WTC11 (cell line): ENCODE results near the gene PDRG1. TPM values are rescaled to one million over a fixed set of nuclear protein-coding genes. Genes with fewer than 3 reads are reported as not detected.

Experiments used
- ATAC-seq: fragments of 200-7000 bp; cut with Tn5 transposase; 2 replicates; pipeline ENCODE4 v1.10.0; 2021; ENCODE audit warnings: mild to moderate bottlenecking, moderate library complexity
- CTCF ChIA-PET: fragments of 300-600 bp; sonication (Branson Sonifier 250); formaldehyde crosslinking; loops from one replicate; lab custom pipeline; 2021; ENCODE audit warnings: antibody characterized with exemption; lab: Charles Lee
- POLR2A ChIA-PET: fragments of 350-600 bp; sonication (Branson Sonifier 250); formaldehyde crosslinking; loops from one replicate; lab custom pipeline; 2021; ENCODE audit warnings: antibody characterized with exemption; lab: Charles Lee
- DNase-seq: peaks from one replicate; pipeline ENCODE4 v3.0.0; 2021; ENCODE audit warnings: low spot score
- H3K27ac Mint-ChIP-seq: 2 replicates; pipeline ENCODE4 v1.8.0; 2021; ENCODE audit warnings: mixed read lengths
- H3K27me3 Mint-ChIP-seq: 2 replicates; pipeline ENCODE4 v1.8.0; 2021; ENCODE audit warnings: low read depth, mild to moderate bottlenecking, moderate library complexity, mixed read lengths
- H3K36me3 Mint-ChIP-seq: 2 replicates; pipeline ENCODE4 v1.8.0; 2021; ENCODE audit warnings: mixed read lengths
- H3K4me1 Mint-ChIP-seq: 2 replicates; pipeline ENCODE4 v1.8.0; 2022; ENCODE audit warnings: mixed read lengths
- H3K4me3 Mint-ChIP-seq: 2 replicates; pipeline ENCODE4 v1.8.0; 2021; ENCODE audit warnings: mild to moderate bottlenecking, moderate library complexity, mixed read lengths
- H3K9me3 Mint-ChIP-seq: 2 replicates; pipeline ENCODE4 v1.8.0; 2021; ENCODE audit warnings: mixed read lengths
- ARID4B ChIP-seq: sonication (generic); formaldehyde crosslinking; IDR thresholded peaks from 2 replicates; pipeline ENCODE4 v1.8.0; 2023; ENCODE audit warnings: missing genetic modification reagents, mild to moderate bottlenecking, borderline replicate concordance
- CBFB ChIP-seq: sonication (generic); formaldehyde crosslinking; IDR thresholded peaks from 2 replicates; pipeline ENCODE4 v1.8.1; 2022; ENCODE audit warnings: mild to moderate bottlenecking, low read depth, missing genetic modification reagents
- EMX1 ChIP-seq: fragments of 250-450 bp; sonication (Bioruptor Pico); IDR thresholded peaks from 2 replicates; pipeline ENCODE4 v1.8.0; 2021; ENCODE audit warnings: mild to moderate bottlenecking
- GABPB1 ChIP-seq: sonication (generic); formaldehyde crosslinking; IDR thresholded peaks from 2 replicates; pipeline ENCODE4 v1.8.1; 2023; ENCODE audit warnings: mild to moderate bottlenecking, missing genetic modification reagents
- RELA ChIP-seq: sonication (generic); formaldehyde crosslinking; IDR thresholded peaks from 2 replicates; pipeline ENCODE4 v1.8.1; 2022; ENCODE audit warnings: missing genetic modification reagents, mild to moderate bottlenecking, borderline replicate concordance
- SMAD3 ChIP-seq: sonication (generic); formaldehyde crosslinking; IDR thresholded peaks from 2 replicates; pipeline ENCODE4 v1.8.0; 2022; ENCODE audit warnings: missing genetic modification reagents, mild to moderate bottlenecking, borderline replicate concordance
- ZNF219 ChIP-seq: sonication (generic); formaldehyde crosslinking; IDR thresholded peaks from 2 replicates; pipeline ENCODE4 v1.8.0; 2023; ENCODE audit warnings: missing genetic modification reagents, mild to moderate bottlenecking, borderline replicate concordance
- ZNF232 ChIP-seq: sonication (generic); formaldehyde crosslinking; IDR thresholded peaks from 2 replicates; pipeline ENCODE4 v1.8.0; 2022; ENCODE audit warnings: mild to moderate bottlenecking, missing genetic modification reagents
- ZNF263 ChIP-seq: sonication (generic); formaldehyde crosslinking; IDR thresholded peaks from 2 replicates; pipeline ENCODE4 v1.8.1; 2022; ENCODE audit warnings: low read depth, mild to moderate bottlenecking, moderate library complexity, missing genetic modification reagents
- ZNF416 ChIP-seq: fragments of 250-450 bp; sonication (Bioruptor Pico); IDR thresholded peaks from 2 replicates; pipeline ENCODE4 v1.9.0; 2021; ENCODE audit warnings: mild to moderate bottlenecking, inconsistent platforms
- total RNA-seq: library from RNA; stranded (reverse); gene quantifications from 3 replicates; pipeline ENCODE4 v1.2.3, GENCODE V29; 2021
- TF ChIP-seq, protein P1 (sequence below): sonication (generic); formaldehyde crosslinking; conservative IDR thresholded peaks from 2 replicates; pipeline ENCODE4 v1.8.1; 2023; ENCODE audit warnings: mild to moderate bottlenecking, low read depth, missing genetic modification reagents, moderate library complexity
- TF ChIP-seq, protein P2 (sequence below): fragments of 250-450 bp; sonication (Bioruptor Pico); IDR thresholded peaks from 2 replicates; pipeline ENCODE4 v1.9.0; 2021; ENCODE audit warnings: mild to moderate bottlenecking
- TF ChIP-seq, protein P3 (sequence below): sonication (generic); formaldehyde crosslinking; IDR thresholded peaks from 2 replicates; pipeline ENCODE4 v1.8.1; 2023; ENCODE audit warnings: mild to moderate bottlenecking, missing genetic modification reagents, moderate library complexity

Gene PDRG1
- total RNA-seq, 1 experiment from 2014 or later, result 16.0 TPM

- TF ChIP-seq EMX1 (no peak), ZNF263 (CRISPR knock-in tag) (no peak), ZNF219 (CRISPR knock-in tag) (no peak)
- TF ChIP-seq, protein P1, sequence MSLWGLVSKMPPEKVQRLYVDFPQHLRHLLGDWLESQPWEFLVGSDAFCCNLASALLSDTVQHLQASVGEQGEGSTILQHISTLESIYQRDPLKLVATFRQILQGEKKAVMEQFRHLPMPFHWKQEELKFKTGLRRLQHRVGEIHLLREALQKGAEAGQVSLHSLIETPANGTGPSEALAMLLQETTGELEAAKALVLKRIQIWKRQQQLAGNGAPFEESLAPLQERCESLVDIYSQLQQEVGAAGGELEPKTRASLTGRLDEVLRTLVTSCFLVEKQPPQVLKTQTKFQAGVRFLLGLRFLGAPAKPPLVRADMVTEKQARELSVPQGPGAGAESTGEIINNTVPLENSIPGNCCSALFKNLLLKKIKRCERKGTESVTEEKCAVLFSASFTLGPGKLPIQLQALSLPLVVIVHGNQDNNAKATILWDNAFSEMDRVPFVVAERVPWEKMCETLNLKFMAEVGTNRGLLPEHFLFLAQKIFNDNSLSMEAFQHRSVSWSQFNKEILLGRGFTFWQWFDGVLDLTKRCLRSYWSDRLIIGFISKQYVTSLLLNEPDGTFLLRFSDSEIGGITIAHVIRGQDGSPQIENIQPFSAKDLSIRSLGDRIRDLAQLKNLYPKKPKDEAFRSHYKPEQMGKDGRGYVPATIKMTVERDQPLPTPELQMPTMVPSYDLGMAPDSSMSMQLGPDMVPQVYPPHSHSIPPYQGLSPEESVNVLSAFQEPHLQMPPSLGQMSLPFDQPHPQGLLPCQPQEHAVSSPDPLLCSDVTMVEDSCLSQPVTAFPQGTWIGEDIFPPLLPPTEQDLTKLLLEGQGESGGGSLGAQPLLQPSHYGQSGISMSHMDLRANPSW (CRISPR knock-in tag), result no peak
These were observed 36.2 kb downstream of the PDRG1 start (continued) for GRCh38 chr20:31915491-31916280.

GRCh38 chr20:31914170-31914569 is 37.7 kb downstream of the PDRG1 start:
- H3K27ac Mint-ChIP-seq, result no peak overlapping the region

More at GRCh38 chr20:31914170-31914569, 37.7 kb downstream of the PDRG1 start:
- peaks cover 11% of the 10 kb centered on the region for H3K9me3 Mint-ChIP-seq
- ChIA-PET POLR2A (no interaction called here), CTCF (interaction anchor here (0.7 to 1.6 kb wide), 5 partner anchors 21 to 67 kb away, joined by 3 to 7 read pairs (median 4); partner anchors contain the start of gene PDRG1)
- H3K4me3 Mint-ChIP-seq, result no peak overlapping the region
- TF ChIP-seq GABPB1 (CRISPR knock-in tag) (no peak), SMAD3 (CRISPR knock-in tag) (no peak), ZNF416 (no peak), RELA (no peak), ARID4B (CRISPR knock-in tag) (no peak), CBFB (no peak), ZNF232 (no peak), ZNF219 (CRISPR knock-in tag) (no peak)
- TF ChIP-seq, protein P2, sequence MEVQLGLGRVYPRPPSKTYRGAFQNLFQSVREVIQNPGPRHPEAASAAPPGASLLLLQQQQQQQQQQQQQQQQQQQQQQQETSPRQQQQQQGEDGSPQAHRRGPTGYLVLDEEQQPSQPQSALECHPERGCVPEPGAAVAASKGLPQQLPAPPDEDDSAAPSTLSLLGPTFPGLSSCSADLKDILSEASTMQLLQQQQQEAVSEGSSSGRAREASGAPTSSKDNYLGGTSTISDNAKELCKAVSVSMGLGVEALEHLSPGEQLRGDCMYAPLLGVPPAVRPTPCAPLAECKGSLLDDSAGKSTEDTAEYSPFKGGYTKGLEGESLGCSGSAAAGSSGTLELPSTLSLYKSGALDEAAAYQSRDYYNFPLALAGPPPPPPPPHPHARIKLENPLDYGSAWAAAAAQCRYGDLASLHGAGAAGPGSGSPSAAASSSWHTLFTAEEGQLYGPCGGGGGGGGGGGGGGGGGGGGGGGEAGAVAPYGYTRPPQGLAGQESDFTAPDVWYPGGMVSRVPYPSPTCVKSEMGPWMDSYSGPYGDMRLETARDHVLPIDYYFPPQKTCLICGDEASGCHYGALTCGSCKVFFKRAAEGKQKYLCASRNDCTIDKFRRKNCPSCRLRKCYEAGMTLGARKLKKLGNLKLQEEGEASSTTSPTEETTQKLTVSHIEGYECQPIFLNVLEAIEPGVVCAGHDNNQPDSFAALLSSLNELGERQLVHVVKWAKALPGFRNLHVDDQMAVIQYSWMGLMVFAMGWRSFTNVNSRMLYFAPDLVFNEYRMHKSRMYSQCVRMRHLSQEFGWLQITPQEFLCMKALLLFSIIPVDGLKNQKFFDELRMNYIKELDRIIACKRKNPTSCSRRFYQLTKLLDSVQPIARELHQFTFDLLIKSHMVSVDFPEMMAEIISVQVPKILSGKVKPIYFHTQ, result no peak
- TF ChIP-seq, protein P3, sequence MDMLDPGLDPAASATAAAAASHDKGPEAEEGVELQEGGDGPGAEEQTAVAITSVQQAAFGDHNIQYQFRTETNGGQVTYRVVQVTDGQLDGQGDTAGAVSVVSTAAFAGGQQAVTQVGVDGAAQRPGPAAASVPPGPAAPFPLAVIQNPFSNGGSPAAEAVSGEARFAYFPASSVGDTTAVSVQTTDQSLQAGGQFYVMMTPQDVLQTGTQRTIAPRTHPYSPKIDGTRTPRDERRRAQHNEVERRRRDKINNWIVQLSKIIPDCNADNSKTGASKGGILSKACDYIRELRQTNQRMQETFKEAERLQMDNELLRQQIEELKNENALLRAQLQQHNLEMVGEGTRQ (CRISPR knock-in tag), result no peak
- DNase-seq, result no peak
- H3K36me3 Mint-ChIP-seq, result 0 out of 2 replicates have a peak, but pooled peaks cover 3% of the 10 kb centered on the region
- H3K4me1 Mint-ChIP-seq, result peaks cover 51% of the 10 kb centered on the region
- no peak for ATAC-seq
- H3K27me3 Mint-ChIP-seq, result peaks cover 6% of the 10 kb centered on the region
